ENCODE results near the gene GMPR2.
A peak's percentile ranks its signal among the peaks of the same experiment; 100 is the strongest.

The GMPR2 gene

GRCh38 chr14:24268225-24268624 is 35.5 kb downstream of the GMPR2 start:
- no peak for DNase-seq (ENCODE audit: low read depth)

GRCh38 chr14:24269368-24269767 is 36.6 kb downstream of the GMPR2 start:
- DNase-seq (ENCODE audit: low read depth): no peak

- no peak for DNase-seq (ENCODE audit: low read depth)
Measured at GRCh38 chr14:24269910-24270536, 37.3 kb downstream of the GMPR2 start.

GRCh38 chr14:24270537-24271133 is 37.9 kb downstream of the GMPR2 start:
- no peak for DNase-seq (ENCODE audit: low read depth)

GRCh38 chr14:24271134-24271833 is 38.6 kb downstream of the GMPR2 start, which contains the start of gene RABGGTA:
TSS of gene RABGGTA (minus strand) at chr14:24271597. CDS start at chr14:24271115, 482 bp downstream.
- DNase-seq (ENCODE audit: low read depth): peak; percentile 78

- DNase-seq (ENCODE audit: low read depth): no peak
Measured at GRCh38 chr14:24271834-24272263, 39.1 kb downstream of the GMPR2 start.

- DNase-seq (ENCODE audit: low read depth): no peak
Measured at GRCh38 chr14:24272467-24272866, 39.7 kb downstream of the GMPR2 start.

GRCh38 chr14:24273422-24273998 is 40.8 kb downstream of the GMPR2 start:
- no peak for DNase-seq (ENCODE audit: low read depth)

- no peak for DNase-seq (ENCODE audit: low read depth)
Measured at GRCh38 chr14:24274101-24274543, 41.4 kb downstream of the GMPR2 start.

- DNase-seq (ENCODE audit: low read depth): no peak
Measured at GRCh38 chr14:24277071-24277470, 44.3 kb downstream of the GMPR2 start.

- DNase-seq (ENCODE audit: low read depth): no peak
Measured at GRCh38 chr14:24277606-24278321, 45.0 kb downstream of the GMPR2 start.

GRCh38 chr14:24278424-24278823 is 45.7 kb downstream of the GMPR2 start:
- DNase-seq (ENCODE audit: low read depth): no peak

- DNase-seq (ENCODE audit: low read depth): no peak
Measured at GRCh38 chr14:24279301-24280186, 46.8 kb downstream of the GMPR2 start.

GRCh38 chr14:24280797-24281460 is 48.2 kb downstream of the GMPR2 start:
- DNase-seq (ENCODE audit: low read depth): no peak

- DNase-seq (ENCODE audit: low read depth): no peak
Measured at GRCh38 chr14:24281636-24282035, 48.9 kb downstream of the GMPR2 start.

- no peak for DNase-seq (ENCODE audit: low read depth)
Measured at GRCh38 chr14:24282736-24283135, 50.0 kb downstream of the GMPR2 start.

- DNase-seq (ENCODE audit: low read depth): no peak
Measured at GRCh38 chr14:24283796-24284460, 51.2 kb downstream of the GMPR2 start.

- no peak for DNase-seq (ENCODE audit: low read depth)
Measured at GRCh38 chr14:24284501-24285035, 51.8 kb downstream of the GMPR2 start.

GRCh38 chr14:24285351-24285750 is 52.6 kb downstream of the GMPR2 start:
- DNase-seq (ENCODE audit: low read depth): no peak

- no peak for DNase-seq (ENCODE audit: low read depth)
Measured at GRCh38 chr14:24286996-24287395, 54.3 kb downstream of the GMPR2 start.
